ENCODE data around the gene CCDC74A. TPM values are rescaled to one million over a fixed set of nuclear protein-coding genes. Genes with fewer than 3 reads are reported as not detected.
"Not testable (repeated sequence)": the region's sequence is repeated elsewhere in the genome, so short reads cannot be mapped to it uniquely, and the experiment has no call there.

The CCDC74A gene
- total RNA-seq, 1 donor from 2014 or later, result 1.1 TPM

DNA sequence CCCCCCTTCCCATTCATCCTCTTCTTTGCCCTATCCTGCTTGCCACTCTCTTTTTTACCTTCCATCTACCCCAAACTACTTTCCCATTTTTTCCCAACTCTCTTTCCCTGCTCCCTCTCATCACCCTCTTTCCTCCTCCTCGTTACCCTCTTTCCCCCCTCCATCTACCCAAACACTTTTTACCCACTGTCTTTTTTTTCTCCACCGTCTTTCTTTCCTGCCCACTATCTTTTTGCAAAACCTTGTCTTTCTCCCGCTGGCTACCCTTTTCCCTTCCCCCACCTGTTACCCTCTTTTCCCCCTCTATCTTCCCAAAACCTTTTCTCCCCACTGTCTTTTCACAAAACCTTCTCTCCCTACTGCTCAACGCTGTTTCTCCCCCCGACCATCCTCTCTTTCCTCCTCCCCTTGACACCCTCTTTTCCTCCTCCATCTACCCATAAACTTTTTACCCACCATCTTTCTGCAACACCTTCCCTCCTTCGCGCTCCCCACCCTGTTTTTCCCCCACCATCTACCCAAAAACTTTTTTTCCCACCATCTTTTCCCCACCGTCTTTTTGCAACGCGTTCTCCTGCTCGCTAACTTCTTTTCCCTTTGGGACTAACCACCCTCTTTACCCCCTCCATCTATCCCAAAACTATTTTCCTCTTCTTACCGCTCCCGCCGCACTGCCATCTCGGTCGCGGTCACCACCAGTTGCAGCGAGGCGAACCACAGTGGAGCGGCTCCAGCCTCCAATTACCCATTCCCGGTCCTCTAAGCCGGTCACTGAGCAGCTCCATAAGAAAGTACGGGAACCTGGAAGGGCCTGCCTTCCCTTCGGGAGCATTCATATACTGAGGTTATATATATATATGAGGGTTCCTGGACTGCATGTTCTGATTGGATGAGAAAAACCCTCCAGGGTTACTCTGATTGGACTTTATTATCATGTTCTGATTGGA lies 15.0 kb downstream of the CCDC74A start:
- TF ChIP-seq, protein P1, sequence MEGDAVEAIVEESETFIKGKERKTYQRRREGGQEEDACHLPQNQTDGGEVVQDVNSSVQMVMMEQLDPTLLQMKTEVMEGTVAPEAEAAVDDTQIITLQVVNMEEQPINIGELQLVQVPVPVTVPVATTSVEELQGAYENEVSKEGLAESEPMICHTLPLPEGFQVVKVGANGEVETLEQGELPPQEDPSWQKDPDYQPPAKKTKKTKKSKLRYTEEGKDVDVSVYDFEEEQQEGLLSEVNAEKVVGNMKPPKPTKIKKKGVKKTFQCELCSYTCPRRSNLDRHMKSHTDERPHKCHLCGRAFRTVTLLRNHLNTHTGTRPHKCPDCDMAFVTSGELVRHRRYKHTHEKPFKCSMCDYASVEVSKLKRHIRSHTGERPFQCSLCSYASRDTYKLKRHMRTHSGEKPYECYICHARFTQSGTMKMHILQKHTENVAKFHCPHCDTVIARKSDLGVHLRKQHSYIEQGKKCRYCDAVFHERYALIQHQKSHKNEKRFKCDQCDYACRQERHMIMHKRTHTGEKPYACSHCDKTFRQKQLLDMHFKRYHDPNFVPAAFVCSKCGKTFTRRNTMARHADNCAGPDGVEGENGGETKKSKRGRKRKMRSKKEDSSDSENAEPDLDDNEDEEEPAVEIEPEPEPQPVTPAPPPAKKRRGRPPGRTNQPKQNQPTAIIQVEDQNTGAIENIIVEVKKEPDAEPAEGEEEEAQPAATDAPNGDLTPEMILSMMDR (IDR thresholded peaks at IDR 0.05), result no peak
- H3K9me3 Mint-ChIP-seq, result no peaks in the 10 kb centered on the region
- POLR2A ChIA-PET, result no interaction called here
- intact Hi-C loops (cut with micrococcal nuclease), result no loop called here
- DNase-seq (no peak), ATAC-seq (ENCODE audit: low read depth) (no peak)
- H3K4me3 Mint-ChIP-seq, result no peak overlapping the region
- no peaks in the 10 kb centered on the region for H3K4me1 Mint-ChIP-seq
- no peaks in the 10 kb centered on the region for H3K36me3 Mint-ChIP-seq (ENCODE audit: low read depth)
- CTCF ChIA-PET, result no interaction called here
- H3K27ac Mint-ChIP-seq, result no peak overlapping the region
- H3K27me3 Mint-ChIP-seq, result peaks cover 3% of the 10 kb centered on the region

- DNase-seq (no peak), ATAC-seq (ENCODE audit: low read depth) (no peak)
- ChIA-PET CTCF (no interaction called here), POLR2A (no interaction called here)
- H3K9me3 Mint-ChIP-seq, result no peaks in the 10 kb centered on the region
- peaks cover 9% of the 10 kb centered on the region for H3K27me3 Mint-ChIP-seq
- intact Hi-C loops (cut with micrococcal nuclease), result no loop called here
- no peak overlapping the region for H3K4me3 Mint-ChIP-seq
- no peaks in the 10 kb centered on the region for H3K36me3 Mint-ChIP-seq (ENCODE audit: low read depth)
- H3K4me1 Mint-ChIP-seq, result no peaks in the 10 kb centered on the region
- TF ChIP-seq, protein P1 (IDR thresholded peaks at IDR 0.05), result no peak
- no peak overlapping the region for H3K27ac Mint-ChIP-seq
These were observed 15.8 kb downstream of the CCDC74A start for GRCh38 chr2:131543385-131543891.

DNA sequence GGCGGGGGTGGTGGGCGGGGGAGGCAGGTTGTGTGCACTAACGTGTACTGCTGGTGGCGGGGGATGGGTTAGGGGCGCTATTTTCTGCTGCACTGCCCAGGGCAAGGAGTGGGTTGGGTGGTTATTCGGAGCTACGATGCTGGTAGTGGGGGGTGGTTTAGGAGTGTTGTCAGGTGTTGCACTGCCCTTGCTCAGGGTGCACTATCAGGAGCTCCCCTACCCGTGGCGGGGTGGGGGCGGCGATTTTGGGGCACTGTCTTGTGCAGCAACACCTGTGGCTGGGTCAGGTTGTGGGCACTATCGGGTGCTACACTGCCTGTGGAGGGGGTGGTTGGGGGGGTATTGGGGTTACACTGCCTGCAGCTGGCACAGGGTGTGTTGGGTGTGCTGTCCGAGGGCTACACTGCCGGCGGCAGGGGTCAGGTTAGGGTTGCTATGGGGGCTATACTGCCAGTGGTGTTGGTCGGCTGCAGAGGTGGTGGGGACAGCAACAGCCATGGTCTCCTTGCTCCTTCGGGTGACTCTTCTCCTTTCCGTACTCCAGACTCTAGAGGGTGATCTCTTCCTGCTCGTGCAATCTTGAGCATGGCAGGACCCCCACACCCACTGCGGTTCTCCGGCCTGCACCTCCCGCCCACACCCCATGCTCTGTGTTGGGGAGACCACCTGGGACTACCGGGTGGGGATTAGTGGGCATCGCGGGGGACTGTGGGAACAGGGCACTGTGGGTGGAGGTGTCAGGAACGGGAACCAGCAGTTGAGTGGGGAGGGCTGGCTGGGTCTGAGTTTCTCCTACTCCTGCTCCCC lies 16.5 kb downstream of the CCDC74A start:
- POLR2A ChIA-PET; H3K9me3 Mint-ChIP-seq; DNase-seq; H3K27me3 Mint-ChIP-seq; H3K4me1 Mint-ChIP-seq; H3K27ac Mint-ChIP-seq; intact Hi-C loops (cut with micrococcal nuclease); ATAC-seq (ENCODE audit: low read depth); CTCF ChIA-PET; H3K4me3 Mint-ChIP-seq; H3K36me3 Mint-ChIP-seq (ENCODE audit: low read depth): not testable (repeated sequence)

GRCh38 chr2:131544813-131545165 lies 17.1 kb downstream of the CCDC74A start:
- H3K27me3 Mint-ChIP-seq; POLR2A ChIA-PET; intact Hi-C loops (cut with micrococcal nuclease); H3K4me1 Mint-ChIP-seq; CTCF ChIA-PET; ATAC-seq (ENCODE audit: low read depth); H3K27ac Mint-ChIP-seq; H3K36me3 Mint-ChIP-seq (ENCODE audit: low read depth); H3K4me3 Mint-ChIP-seq; H3K9me3 Mint-ChIP-seq; DNase-seq: not testable (repeated sequence)

GRCh38 chr2:131552871-131553270 lies 25.2 kb downstream of the CCDC74A start:
- Mint-ChIP-seq H3K4me3 (no peak overlapping the region), H3K4me1 (no peaks in the 10 kb centered on the region), H3K27me3 (peaks cover 31% of the 10 kb centered on the region), H3K9me3 (no peaks in the 10 kb centered on the region), H3K27ac (no peak overlapping the region), H3K36me3 (ENCODE audit: low read depth) (no peaks in the 10 kb centered on the region)
- ChIA-PET CTCF (no interaction called here), POLR2A (no interaction called here)
- DNase-seq (no peak), ATAC-seq (ENCODE audit: low read depth) (no peak)
- TF ChIP-seq, protein P1 (IDR thresholded peaks at IDR 0.05), result no peak
- intact Hi-C loops (cut with micrococcal nuclease), result no loop called here

GRCh38 chr2:131556998-131557397 lies 29.3 kb downstream of the CCDC74A start:
- CTCF ChIA-PET, result no interaction called here
- Mint-ChIP-seq H3K4me1 (no peaks in the 10 kb centered on the region), H3K4me3 (no peak overlapping the region), H3K27ac (no peak overlapping the region), H3K9me3 (no peaks in the 10 kb centered on the region), H3K36me3 (ENCODE audit: low read depth) (no peaks in the 10 kb centered on the region), H3K27me3 (peaks cover 29% of the 10 kb centered on the region)
- no peak for ATAC-seq (ENCODE audit: low read depth)
- DNase-seq, result no peak
- TF ChIP-seq, protein P1 (IDR thresholded peaks at IDR 0.05), result no peak
- intact Hi-C loops (cut with micrococcal nuclease), result no loop called here
- POLR2A ChIA-PET, result no interaction called here
